HG02623 (cell line): Measurements from ENCODE around the gene PPP3R1.

Experiments
- ATAC-seq: cut with Tn5 transposase; IDR thresholded peaks from one replicate; pipeline ENCODE4 v1.9.1; 2021; ENCODE audit warnings: moderate library complexity; ENCODE audit not compliant: unreplicated experiment

Gene PPP3R1

GRCh38 chr2:68236103-68236734, 16.1 kb downstream of the PPP3R1 start:
- ATAC-seq, result no peak

GRCh38 chr2:68235090-68235489, 17.2 kb downstream of the PPP3R1 start:
- no peak for ATAC-seq

GRCh38 chr2:68234405-68234804, 17.9 kb downstream of the PPP3R1 start:
- no peak for ATAC-seq

GRCh38 chr2:68231061-68231372, 21.3 kb downstream of the PPP3R1 start:
- ATAC-seq, result no peak

- ATAC-seq, result no peak
Observed at GRCh38 chr2:68230241-68231060, 21.9 kb downstream of the PPP3R1 start.

- ATAC-seq, result no peak
Observed at GRCh38 chr2:68226794-68227193, 25.5 kb downstream of the PPP3R1 start.

- ATAC-seq, result peak; percentile 91
Observed at GRCh38 chr2:68225119-68225632, 27.2 kb downstream of the PPP3R1 start.

GRCh38 chr2:68223419-68223818, 28.9 kb downstream of the PPP3R1 start:
- ATAC-seq, result no peak

- ATAC-seq, result no peak
Observed at GRCh38 chr2:68222287-68222686, 30.0 kb downstream of the PPP3R1 start.

GRCh38 chr2:68218343-68218901, 33.9 kb downstream of the PPP3R1 start:
- ATAC-seq, result no peak

- no peak for ATAC-seq
Observed at GRCh38 chr2:68217729-68218128, 34.6 kb downstream of the PPP3R1 start.

GRCh38 chr2:68216454-68217310, 35.6 kb downstream of the PPP3R1 start:
- no peak for ATAC-seq

- peak; percentile 83 for ATAC-seq
Observed at GRCh38 chr2:68214381-68214780, 38.0 kb downstream of the PPP3R1 start.

GRCh38 chr2:68206793-68207192, 45.5 kb downstream of the PPP3R1 start:
- ATAC-seq, result no peak

GRCh38 chr2:68203587-68203986, 48.7 kb downstream of the PPP3R1 start:
- ATAC-seq, result peak; percentile 97

GRCh38 chr2:68200157-68200787, 52.1 kb downstream of the PPP3R1 start:
- no peak for ATAC-seq

GRCh38 chr2:68196120-68196716, 56.1 kb downstream of the PPP3R1 start:
- ATAC-seq, result no peak

- no peak for ATAC-seq
Observed at GRCh38 chr2:68195096-68195495, 57.2 kb downstream of the PPP3R1 start.

- ATAC-seq, result no peak
Observed at GRCh38 chr2:68193787-68194372, 58.5 kb downstream of the PPP3R1 start.

GRCh38 chr2:68193144-68193543, 59.2 kb downstream of the PPP3R1 start:
- ATAC-seq, result no peak
